ENCODE results near the gene RAD51B.

RAD51B gene

DNA sequence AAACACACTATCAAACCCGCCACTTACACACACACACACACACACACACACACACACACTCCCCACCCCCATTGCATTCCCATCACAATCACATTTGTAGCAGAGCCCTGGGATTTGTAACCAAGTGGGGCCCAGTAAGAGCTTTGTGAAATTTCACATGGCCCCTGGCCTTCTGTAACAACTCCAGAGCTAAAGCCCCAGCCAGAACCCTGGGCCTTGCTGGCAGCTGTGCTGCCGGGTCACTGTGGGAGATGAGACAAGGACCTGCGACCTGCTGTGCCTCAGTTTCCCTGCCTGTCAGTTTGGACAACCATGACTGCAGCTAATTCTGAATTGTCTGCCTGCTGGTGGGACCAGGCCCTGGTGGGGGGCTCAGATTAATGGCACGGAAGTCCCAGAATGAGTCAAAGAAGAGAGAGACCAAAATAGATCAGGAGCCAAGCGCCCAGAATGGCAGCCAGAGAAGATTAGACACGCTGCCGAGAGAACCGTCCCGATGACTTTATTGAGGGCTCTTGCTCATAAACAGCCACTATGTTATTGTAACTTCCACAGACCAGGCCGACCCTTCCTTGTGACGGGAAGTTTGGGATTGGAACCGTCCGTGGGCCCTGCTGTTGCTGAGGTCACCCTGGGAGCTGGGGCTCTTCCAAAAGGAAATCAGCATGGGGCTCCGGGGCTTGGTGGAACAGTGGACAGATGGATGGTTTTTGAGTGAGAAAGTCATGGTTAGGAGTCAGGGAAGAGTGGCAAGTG is 850.2 kb downstream of the RAD51B start:
- no peak for DNase-seq (ENCODE audit: low spot score)

DNA sequence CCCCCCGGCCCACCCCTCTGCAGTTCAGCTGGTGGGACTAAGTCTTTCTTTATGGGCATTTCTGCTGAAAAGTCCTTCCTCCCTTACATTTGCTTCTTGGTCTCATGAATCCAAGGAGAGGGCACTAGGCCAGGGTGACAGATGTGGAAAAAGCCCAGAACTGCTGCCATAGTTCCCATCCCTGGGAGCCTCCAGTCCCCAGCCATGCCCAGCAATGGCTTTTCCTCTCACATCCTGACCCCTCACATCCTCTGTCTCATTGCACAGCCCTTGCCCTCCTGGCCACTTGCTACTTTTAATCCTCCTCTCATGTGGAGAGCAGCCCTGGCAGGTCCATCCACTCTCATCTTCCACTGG is 850.8 kb downstream of the RAD51B start:
- no peak for DNase-seq (ENCODE audit: low spot score)

DNA sequence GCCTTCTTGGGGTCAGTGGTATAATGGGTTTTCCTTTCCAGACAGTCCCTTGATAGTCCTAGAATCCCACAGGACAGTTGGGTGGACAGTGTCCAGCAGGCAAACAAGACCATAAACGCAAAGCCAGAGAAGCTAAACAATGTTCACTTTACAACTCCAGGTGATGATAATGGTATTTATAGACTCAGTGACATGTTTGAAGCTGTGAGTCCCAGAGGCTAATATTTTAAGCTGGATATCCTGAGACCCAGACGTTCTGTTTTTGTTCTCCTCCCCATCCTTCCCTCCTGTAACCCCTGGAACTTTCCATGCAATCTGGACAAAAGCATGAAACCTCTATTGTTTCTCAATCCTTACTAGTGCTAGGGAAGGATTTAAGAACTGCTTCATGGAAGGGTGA is 852.3 kb downstream of the RAD51B start:
- no peak for DNase-seq (ENCODE audit: low spot score)

DNA sequence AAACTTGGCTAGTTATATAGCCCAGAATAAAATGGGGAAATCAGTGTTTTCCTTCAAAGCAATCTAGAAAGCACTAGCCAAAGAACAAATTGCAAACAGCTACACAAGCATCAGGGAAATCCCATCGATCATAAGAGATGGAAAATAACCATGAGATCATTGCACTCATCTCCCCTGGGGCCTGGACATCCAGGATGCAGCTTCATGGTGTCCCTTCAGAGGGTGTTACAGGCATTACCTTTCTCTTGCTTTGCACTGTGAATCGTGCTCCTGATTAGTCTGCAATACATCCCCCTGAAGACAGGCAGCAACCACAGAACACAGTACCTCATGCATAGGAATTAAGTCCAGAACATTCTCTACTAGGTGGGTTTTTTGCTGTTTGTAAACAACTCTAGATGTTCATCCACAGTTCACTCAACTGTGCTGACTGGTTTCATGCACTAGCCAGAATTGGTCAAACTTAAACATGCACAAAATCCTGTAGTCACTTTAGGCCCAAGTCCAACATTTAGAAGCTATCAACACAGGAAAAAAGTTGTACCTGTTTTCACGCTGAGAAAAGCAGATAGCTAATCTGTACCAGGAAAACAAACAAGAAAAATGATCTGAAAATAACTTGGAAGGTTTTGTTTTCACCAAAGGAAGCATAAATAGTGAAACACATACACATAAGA is 853.2 kb downstream of the RAD51B start:
- DNase-seq (ENCODE audit: low spot score) = no peak

DNA sequence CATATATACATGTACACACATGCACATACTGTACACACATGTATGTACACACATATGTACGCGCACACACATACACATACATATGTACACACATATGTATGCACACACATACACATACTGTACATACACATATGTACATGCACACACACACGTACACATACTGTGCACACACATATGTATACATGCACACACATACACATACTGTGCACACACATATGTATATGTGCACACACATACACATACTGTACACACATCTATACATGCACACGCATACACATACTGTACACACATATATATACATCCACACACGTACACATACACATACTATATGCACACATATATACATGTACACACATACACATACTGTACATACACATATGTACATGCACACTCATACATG is 853.9 kb downstream of the RAD51B start:
- DNase-seq (ENCODE audit: low spot score) = no peak

DNA sequence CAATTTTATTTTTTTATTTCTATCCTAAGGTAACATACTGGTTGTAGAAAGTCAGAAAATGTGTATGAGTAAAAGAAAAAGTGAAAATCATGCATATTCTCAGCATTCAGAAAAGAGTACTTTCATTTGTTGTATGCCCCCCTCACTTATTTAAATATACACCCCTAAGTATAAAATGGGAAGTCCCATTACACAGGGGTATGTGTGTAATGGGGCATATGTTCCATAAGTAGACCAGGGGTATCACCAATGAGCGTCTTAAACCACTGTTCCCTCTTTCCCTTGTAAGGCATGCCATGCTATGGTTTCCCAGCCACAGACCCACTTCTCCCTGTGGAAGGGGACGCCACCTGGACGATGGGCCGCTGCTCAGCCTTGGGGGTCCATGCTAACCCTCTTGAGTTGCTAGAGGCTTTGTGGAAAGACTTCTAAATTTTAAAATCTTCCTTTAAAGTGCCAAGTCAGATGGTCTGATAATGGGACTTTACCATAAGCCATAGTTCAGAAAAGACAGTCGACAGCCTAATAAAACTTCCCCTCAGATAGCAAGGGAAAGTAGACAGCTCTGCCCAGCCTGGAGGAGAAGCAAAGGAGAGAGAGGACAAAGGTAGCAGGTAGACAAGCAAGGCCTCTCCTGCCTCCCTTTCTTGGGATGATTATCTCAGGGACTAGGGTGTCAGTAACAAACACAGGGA is 855.1 kb downstream of the RAD51B start:
- no peak for DNase-seq (ENCODE audit: low spot score)

DNA sequence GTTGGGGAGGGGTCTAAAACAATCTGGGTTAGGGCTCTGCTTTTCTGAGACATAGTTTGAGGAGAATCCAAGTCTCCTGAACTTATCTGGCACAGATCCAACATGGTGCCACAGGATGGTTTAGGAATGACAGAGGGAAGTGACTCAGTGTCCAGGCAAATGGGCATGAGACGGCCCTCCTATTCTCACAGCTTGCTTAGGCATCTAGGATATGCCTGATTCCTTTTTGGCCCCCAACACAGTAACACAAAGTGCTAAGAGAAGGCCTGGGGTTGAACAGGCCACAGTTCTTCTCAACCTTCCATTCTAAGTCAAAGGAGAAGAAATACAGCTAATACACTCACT is 855.6 kb downstream of the RAD51B start:
- DNase-seq (ENCODE audit: low spot score) = no peak

DNA sequence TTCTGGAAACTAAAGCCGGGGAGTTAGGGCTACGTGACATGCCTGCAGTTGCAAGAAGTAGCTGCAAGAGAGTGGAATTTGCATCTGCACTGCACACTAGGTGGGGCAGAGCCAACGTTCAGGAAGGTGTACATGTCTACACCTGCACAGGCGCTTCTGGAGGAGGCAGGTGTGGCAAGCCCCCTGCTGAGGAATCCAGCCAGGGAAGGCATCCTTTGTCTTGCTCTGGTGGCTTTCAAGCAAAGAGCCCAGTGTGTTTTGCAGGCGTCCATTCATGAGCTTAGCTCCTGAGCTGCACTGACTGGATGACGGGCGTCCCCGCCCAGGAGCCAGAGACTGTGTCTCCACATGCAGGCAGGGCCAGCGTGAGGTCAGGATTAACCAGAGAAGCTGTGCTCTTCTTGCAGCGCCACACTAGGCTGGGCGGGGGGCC is 856.9 kb downstream of the RAD51B start:
- DNase-seq (ENCODE audit: low spot score) = no peak

DNA sequence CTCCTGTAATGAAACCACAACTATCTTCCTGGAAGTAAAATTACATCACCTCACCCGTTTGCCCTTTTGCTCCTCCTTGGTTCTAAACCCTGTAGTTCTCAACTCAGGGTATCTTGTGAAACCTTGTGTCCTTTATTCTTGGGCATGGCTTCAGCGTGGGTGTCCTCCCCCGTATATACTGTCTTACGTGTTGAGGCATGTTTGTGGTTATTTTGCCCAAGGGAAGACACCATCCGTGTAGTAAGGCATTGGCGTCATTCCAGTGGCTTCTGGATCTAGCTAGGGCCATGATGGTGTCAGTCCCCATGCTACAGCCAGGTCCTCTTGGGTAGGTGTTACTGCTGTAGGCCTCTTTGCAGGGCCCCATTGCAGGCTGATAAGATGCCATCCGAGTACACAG is 857.9 kb downstream of the RAD51B start:
- no peak for DNase-seq (ENCODE audit: low spot score)

DNA sequence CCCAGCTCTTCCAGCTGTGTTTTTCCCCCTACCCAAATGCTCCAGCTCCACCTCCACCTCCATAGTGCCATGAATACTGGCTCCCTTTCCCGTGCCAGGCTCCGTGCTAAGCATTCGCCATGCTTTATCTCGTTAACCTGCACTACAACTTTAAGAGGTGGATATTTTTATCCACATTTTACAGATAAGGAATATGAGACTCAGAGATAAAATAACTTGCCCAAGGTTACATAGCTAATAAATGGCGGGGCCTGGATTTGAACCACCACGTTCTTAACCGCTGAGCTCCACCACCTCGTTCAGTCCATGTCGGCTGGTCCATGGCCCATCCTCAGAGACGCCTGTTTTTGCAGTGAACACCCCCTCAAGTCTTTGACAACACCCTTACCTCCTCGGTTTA is 858.3 kb downstream of the RAD51B start:
- DNase-seq (ENCODE audit: low spot score) = no peak

DNA sequence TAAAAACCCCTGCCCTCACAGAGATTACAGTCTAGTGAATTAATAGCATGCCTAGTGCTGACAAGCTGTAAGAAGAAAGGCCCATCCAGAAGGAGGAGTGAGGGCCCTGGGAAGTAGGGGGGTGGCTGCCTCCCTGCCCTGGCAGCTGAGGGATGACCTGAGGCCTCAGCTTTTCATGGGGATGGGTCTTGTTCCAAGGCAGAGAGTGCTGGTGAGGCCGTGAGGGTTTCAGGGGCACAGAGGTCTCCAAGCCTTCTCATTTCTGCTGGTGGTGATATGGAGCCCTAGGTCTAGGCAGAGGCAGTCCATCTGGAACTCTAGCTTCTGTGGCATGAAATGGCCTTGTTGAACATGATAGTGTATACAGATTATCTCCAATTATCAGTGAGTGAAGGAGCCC is 858.9 kb downstream of the RAD51B start:
- no peak for DNase-seq (ENCODE audit: low spot score)

DNA sequence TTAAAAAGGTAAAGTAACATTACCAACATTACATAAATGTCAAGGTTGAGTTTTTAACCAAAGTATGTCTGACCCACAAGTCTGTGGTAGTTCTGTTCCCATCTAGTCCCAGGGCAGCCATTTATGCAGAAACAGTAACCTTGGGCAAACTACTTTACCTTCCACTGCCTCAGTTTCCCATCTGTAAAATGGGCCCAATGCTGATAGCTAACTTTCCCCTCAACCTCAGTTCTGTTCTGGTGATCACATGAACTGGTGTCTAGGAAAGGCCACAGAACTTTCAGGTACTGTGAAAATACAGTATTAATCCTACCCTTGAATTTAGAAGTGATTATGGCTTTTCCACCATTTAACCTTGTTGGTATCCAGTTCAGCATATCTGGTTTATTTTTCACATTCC is 859.7 kb downstream of the RAD51B start:
- DNase-seq (ENCODE audit: low spot score) = no peak

DNA sequence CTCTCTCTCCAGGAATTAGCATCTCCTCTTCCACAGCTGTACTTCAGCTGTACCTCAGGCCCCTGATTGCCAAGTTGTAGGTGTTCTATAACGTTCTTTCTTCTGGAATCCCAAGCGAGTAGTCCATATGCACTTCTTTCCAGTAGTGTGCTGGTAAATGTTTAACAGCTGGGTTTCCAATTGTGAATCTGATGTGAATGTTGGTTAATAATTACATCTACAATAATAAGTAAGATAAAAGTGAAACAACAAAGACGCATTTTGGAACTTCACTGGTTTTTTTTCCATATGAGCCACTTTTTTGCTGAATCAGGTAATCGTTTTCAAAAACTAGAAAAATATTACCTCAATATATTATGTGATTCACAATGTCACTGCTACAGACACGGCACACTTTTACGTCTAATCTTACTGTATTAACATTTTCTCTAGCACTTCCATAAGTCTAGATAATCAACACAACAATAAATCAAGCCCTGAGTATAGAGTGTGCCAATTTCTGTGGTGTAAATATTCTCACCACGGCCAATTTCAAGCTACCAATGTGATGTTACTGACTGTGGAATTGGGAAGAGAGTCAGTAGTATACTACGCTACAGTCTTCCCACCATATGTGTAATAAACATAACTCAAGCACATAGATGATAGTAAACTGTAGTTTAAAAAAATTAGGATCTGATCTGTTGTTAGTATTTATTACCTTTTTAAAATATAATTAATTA is 860.3 kb downstream of the RAD51B start:
- no peak for DNase-seq (ENCODE audit: low spot score)

DNA sequence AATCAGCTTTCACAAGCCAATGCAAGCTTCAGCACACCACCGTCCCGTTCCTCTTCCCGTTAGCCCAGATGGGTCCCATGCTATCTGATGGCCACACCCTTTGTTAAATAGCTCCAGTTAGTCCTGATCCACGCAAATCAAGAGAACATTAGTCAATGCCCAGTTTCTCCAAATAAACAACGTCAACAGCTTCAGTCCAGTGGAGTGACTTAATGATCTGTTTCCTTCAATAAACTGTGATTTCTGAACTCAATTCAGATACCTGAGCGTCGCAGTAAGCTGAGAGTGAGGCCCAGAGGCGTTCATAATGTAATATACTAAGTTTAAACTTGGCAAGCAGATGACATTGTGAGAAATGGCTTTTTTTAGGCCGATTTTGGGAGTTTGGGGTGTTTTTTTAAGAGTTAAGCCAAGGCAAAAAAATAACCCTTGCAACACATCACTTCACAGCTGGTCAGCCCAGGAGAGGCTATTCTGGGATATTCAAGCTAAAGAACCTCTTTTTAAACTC is 861.0 kb downstream of the RAD51B start:
- DNase-seq (ENCODE audit: low spot score) = no peak

DNA sequence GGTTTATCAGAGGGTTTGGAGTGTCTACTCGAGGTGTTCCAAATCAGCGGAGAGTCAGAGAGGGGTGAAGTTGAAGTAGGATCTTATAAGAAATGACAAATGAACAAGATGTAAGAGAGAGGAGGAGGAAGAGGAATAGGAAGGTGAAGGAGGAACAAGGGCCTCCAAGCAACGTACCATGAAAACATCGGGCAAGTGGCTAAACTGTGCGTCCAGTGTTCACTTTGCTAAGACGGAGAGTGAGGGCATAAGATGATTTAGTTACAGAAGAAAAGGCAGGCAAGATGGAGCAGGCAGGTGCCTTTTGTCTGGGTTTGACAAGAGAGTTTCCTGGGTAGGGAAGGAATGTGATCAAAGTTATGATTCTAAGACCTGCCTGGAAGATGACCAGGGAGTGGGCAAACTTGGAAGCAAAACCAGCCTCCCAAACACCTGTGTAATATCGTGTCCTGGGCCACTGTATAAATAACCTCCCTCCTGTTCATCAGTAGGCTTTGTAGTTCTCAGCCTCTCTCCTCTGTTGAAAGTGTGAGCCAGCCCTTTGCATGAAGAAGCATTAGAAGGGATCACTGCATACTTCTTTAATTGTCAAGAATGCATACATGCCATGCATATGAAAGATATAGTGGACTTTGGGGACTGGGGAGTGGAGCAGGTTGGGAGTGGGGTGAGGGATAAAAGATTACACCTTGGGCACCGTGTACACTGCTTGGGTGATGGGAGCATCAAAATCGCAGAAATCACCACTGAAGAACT is 861.9 kb downstream of the RAD51B start:
- DNase-seq (ENCODE audit: low spot score) = no peak

DNA sequence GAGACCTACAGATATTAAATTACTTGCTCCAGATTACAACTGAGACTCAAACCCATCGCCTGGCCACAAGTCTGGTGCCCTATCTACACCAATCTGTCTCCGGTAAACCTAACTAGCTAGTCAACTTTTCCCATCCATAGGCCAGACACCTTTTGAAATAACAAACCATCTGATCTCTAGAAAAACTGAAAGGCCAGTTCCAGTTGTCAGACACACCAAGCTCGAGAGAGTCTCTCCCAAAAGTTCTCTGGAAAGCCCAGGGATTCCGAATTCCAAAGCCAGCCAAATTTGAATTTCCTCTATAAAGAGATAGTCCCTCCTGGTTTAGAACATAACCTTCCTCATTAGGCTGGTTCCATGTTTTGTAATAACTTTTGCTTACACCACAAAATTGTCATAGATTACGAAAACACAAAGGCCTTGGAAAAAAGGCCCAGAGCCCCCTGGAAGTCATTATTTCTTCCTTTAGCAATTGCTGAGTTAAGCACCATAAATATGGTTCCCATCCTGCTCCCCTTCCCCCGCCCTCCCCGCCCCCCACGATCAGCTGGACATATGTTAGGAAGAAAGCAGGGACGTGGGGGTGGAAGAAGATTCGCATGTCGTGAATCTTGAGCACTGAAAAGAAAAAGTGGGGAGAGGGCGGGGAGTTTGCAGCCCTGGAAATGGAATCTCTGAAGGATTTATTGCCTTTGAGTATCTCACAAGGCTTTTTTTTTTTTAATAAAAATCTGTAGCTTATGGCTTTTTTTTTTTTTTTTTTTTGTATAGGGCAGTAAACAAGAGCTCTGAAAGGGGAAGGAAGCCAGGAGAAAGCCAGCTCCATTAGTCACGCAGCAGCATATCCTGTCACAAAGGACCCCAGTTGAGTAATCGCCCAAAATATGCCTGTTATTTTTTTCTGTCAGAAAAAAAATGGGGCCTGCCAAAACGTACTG is 862.9 kb downstream of the RAD51B start:
- peak; percentile 87 for DNase-seq (ENCODE audit: low spot score)

DNA sequence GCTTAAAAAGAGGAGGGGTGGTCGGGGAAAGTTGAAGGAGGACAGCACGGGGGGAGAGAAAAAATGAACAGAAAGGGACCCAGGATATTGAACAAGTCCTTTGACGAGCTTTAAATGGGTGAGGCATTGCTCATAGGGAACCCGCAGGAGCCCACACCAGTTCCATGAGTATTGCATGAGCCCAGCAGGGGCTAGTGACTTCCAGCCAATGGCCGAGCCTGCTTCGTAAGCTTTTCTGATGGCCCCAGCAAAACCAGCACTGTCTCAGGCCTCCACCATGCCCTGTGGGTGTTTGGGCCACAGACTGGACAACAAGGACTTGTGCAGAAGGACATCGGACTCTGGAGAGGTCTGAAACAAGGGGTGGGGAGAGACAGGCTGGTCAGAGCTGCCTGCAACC is 863.7 kb downstream of the RAD51B start:
- DNase-seq (ENCODE audit: low spot score) = no peak

DNA sequence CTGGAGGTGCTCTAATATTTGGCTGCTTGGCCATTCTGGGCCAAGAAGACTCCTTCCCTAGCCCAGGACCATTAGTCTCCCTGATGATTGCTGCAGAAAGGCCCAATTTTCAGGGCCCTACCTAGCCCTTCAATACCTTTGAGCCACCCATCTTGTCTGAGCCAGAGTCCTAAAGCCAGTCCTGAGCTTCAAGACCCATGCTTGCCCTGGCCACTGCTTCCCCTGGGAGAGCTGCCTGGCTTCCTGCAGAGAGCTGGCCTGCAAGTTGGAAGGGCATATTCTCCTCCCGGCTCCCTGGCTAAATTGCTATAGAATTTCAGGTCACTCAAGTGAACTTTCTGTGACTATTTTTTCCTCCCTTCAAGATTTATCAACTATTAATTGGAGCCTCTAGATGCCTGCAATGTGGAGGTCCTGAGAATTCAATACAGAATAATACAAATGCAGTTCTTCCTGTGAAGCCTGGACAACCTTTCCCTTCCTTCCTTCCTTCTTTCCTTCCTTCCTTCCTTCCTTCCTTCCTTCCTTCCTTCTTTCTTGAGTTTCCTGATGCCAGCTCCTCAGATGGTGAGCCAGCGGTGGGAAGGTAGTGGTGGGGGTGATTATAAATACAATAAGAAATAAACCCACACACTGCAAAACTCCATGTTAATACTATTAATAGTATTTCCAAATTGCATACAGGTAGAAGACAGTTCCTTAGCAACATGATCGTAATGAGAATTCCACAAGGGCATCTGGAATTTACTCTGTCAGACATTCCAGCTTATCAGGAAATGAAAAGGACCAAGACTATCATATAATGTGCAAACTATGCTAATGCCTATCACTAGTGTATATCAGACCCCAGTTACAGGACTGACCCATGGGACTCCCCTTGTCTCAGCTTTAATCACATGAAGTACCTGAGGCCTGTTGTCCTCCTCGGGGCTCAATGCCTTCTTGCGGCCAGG is 865.2 kb downstream of the RAD51B start:
- DNase-seq (ENCODE audit: low spot score) = no peak

DNA sequence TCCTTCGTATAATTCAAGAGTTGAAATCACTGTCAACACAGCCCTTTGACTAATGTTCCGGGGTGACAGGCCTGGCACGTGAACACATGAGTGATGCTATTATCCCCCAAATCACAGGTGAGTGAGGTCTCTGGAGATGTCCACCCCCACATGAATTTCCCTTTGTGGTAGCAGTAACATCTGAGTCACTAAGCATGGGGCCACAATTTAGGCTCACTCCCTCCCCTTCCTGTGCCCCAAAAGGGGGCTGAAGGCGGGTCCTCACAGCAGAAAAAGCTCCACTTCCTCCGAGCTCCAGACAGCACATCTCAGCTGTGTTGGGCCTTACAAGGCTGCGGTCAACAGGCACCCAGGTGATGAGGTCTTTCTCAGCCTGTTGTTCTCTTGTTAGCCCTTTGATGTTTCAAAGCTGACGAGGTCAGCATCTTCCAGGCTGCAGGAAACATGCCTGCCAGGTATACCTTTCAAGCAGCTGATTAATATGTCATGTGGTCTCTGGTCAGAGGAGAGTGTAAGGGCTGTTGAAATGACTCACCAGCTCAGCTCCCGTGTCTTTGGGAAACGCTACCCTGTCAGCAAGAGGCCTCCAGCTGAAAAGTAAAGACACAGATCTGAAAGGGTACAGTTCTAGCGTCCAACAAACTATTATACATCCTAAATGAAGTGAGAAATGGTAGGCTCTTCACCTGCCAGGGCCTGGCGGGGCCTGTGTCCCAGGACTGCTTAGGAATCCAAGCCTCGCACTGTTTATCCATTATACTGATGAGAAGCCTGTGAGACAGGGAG is 866.0 kb downstream of the RAD51B start:
- peak; percentile 62 for DNase-seq (ENCODE audit: low spot score)

Data from hepatic stellate cell (primary cell).